BLaER1 treated with 17β-estradiol and CSF1 and Interleukin-3, amounts not matched to agents 10 nM and 100 nM (cell line): ENCODE data around the gene CLEC17A.
"Not testable (repeated sequence)": the region's sequence is repeated elsewhere in the genome, so short reads cannot be mapped to it uniquely, and the experiment has no call there.

Experiments used
- H3K27ac ChIP-seq, 11 experiments: shearing (Covaris generic); formaldehyde crosslinking; 2 replicates each; pipeline ENCODE4 v1.8.1; 2022
- H3K27me3 ChIP-seq, 11 experiments: shearing (Covaris generic); formaldehyde crosslinking; 2 replicates each; pipeline ENCODE4 v1.8.1; 2022
- H3K36me3 ChIP-seq, 11 experiments: shearing (Covaris generic); formaldehyde crosslinking; 2 replicates each; pipeline ENCODE4 v1.8.1; 2022
- H3K4me1 ChIP-seq, 10 experiments: shearing (Covaris generic); formaldehyde crosslinking; 2 replicates each; pipeline ENCODE4 v1.8.1; 2022
- H3K4me2 ChIP-seq, 11 experiments: shearing (Covaris generic); formaldehyde crosslinking; 2 replicates each; pipeline ENCODE4 v1.8.1; 2022
- H3K4me3 ChIP-seq, 10 experiments: shearing (Covaris generic); formaldehyde crosslinking; 2 replicates each; pipeline ENCODE4 v1.8.1; 2022
- H3K9ac ChIP-seq, 11 experiments: shearing (Covaris generic); formaldehyde crosslinking; 2 replicates each; pipeline ENCODE4 v1.8.1; 2022
- H3K9me3 ChIP-seq, 11 experiments: shearing (Covaris generic); formaldehyde crosslinking; replicated peaks in 1 of 11; 2 replicates each; pipeline ENCODE4 v1.8.1; 2022
- H4K20me1 ChIP-seq, 11 experiments: shearing (Covaris generic); formaldehyde crosslinking; 2 replicates each; pipeline ENCODE4 v1.8.1; 2022
- Cebpa-rat ChIP-seq, 11 experiments: shearing (Covaris generic); IDR thresholded peaks; 2 replicates each; pipeline ENCODE4 v1.8.1; 2022

Gene CLEC17A

GRCh38 chr19:14561847-14562351 is 21.0 kb upstream of the CLEC17A start:
- H3K36me3 ChIP-seq, result peaks cover 6 to 26% (median 19%) of the 10 kb centered on the region in 11 experiments; a peak in 15 of 22 replicates
- peak overlapping the region; percentile 95 to 100 (median 97) for H3K4me2 ChIP-seq
- peaks cover 86 to 96% (median 91%) of the 10 kb centered on the region in 10 experiments for H3K4me1 ChIP-seq
- no peaks in the 10 kb centered on the region for H3K9me3 ChIP-seq
- H3K27me3 ChIP-seq, result no peaks in the 10 kb centered on the region
- TF ChIP-seq Cebpa-rat (IDR thresholded peaks at IDR 0.05), result no peak
- peak overlapping the region; percentile 68 to 81 (median 78) for H3K9ac ChIP-seq
- H3K4me3 ChIP-seq, result peak overlapping the region; percentile 17 to 57 (median 44)
- peak overlapping the region; percentile 62 to 87 (median 82); a peak in 21 of 22 replicates for H3K27ac ChIP-seq
- peaks cover 14 to 87% (median 60%) of the 10 kb centered on the region in 11 experiments; a peak in 19 of 22 replicates for H4K20me1 ChIP-seq

DNA sequence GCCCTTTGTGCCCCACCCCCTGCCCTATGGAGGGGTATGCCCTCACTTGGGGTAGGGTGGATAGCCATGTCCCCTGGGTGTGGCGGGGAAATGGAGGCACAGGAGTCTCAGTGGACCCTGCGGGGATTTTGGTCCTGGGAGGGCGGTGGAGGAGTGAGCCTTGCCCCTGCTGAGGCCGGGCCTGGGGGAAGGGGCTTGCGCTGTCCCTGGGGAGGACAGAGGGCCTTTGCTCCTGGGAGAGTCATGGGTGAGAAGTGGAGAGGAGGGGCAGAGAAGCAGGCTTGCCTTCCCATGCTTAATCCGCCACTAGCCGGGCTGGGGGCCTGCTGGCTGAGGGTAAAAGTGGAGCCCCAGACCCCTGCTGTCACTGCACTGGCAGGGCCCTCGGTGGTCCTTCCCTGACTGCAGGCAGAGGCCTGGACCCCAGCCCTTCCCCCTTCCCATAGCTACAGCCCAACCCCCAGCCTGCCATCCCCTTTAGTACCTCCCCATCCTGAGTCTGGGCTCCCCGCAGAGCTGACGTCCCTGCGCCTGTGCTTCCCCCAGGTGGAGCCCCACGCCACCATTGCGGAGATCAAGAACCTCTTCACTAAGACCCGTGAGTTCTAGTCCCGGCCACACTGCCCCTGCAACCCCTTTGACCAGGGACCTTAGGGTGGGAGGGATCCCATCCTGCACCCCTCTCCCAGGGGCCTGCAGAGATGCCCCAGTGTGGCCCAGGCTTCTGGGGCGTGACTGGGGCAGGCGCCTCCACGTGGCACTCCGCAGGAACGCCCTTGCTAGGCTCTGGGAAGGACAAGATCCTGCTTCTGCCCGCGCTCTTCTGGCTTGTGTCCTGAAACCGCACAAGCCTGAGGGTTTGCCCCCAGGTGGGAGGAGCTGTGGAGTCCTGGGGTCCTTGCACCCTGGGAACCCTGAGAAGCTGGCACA is 20.0 kb upstream of the CLEC17A start:
- Histone ChIP-seq H3K4me2 (peak overlapping the region; percentile 95 to 100 (median 97)), H3K4me3 (peak overlapping the region; percentile 17 to 57 (median 44); a peak in 19 of 20 replicates), H3K27ac (peak overlapping the region; percentile 62 to 87 (median 82); a peak in 21 of 22 replicates), H3K9ac (peak overlapping the region; percentile 68 to 81 (median 78)), H3K4me1 (peaks cover 92 to 96% (median 94%) of the 10 kb centered on the region in 10 experiments), H4K20me1 (peaks cover 24 to 87% (median 68%) of the 10 kb centered on the region in 11 experiments; a peak in 19 of 22 replicates), H3K36me3 (peaks cover 11 to 37% (median 21%) of the 10 kb centered on the region in 11 experiments; a peak in 16 of 22 replicates), H3K9me3 (no peaks in the 10 kb centered on the region), H3K27me3 (no peaks in the 10 kb centered on the region)
- TF ChIP-seq Cebpa-rat (IDR thresholded peaks at IDR 0.05), result no peak

GRCh38 chr19:14563590-14563926 is 19.3 kb upstream of the CLEC17A start:
- no peaks in the 10 kb centered on the region for H3K9me3 ChIP-seq
- peak overlapping the region in 9 of 11 experiments; percentile 74 to 87 (median 82); a peak in 18 of 22 replicates for H3K27ac ChIP-seq
- peaks cover 24 to 87% (median 68%) of the 10 kb centered on the region in 11 experiments; a peak in 19 of 22 replicates for H4K20me1 ChIP-seq
- no peak for TF ChIP-seq Cebpa-rat (IDR thresholded peaks at IDR 0.05)
- H3K27me3 ChIP-seq, result no peaks in the 10 kb centered on the region
- peak overlapping the region in 3 of 10 experiments; percentile 14 to 45 (median 19); a peak in 3 of 20 replicates for H3K4me3 ChIP-seq
- peaks cover 11 to 41% (median 25%) of the 10 kb centered on the region in 11 experiments; a peak in 18 of 22 replicates for H3K36me3 ChIP-seq
- peaks cover 92 to 96% (median 95%) of the 10 kb centered on the region in 10 experiments for H3K4me1 ChIP-seq
- peak overlapping the region; percentile 95 to 100 (median 97) for H3K4me2 ChIP-seq
- peak overlapping the region in 10 of 11 experiments; percentile 68 to 81 (median 78); a peak in 17 of 22 replicates for H3K9ac ChIP-seq

DNA sequence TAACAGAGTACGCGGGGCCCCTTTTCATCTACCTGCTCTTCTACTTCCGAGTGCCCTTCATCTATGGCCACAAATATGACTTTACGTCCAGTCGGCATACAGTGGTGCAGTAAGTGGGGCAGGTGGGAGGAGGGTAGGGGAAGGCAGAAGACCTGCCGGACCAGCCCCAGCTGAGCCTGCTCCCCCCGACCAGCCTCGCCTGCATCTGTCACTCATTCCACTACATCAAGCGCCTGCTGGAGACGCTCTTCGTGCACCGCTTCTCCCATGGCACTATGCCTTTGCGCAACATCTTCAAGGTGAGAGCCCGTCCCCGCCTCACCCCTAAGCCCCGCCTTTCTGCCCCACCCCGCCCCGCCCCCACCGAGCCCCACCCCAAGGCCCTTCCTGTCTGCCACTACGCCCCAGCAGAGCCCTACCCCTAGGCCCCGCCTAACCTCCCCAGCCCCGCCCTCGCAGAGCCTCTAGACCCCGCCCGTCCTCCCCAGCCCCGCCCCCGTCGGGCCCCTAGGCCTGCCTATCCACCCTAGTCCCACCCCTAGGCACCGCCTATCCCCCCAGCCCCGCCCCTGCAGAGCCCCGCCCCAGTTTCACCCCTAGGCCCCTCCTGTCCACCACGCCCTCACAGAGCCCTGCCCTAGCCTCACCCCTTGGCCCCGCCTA is 18.8 kb upstream of the CLEC17A start:
- Histone ChIP-seq H3K4me3 (peak overlapping the region in 2 of 10 experiments; percentile 19 to 45; a peak in 3 of 20 replicates), H3K27ac (peak overlapping the region in 9 of 11 experiments; percentile 74 to 87 (median 82); a peak in 17 of 22 replicates), H3K4me2 (peak overlapping the region; percentile 95 to 100 (median 98))

DNA sequence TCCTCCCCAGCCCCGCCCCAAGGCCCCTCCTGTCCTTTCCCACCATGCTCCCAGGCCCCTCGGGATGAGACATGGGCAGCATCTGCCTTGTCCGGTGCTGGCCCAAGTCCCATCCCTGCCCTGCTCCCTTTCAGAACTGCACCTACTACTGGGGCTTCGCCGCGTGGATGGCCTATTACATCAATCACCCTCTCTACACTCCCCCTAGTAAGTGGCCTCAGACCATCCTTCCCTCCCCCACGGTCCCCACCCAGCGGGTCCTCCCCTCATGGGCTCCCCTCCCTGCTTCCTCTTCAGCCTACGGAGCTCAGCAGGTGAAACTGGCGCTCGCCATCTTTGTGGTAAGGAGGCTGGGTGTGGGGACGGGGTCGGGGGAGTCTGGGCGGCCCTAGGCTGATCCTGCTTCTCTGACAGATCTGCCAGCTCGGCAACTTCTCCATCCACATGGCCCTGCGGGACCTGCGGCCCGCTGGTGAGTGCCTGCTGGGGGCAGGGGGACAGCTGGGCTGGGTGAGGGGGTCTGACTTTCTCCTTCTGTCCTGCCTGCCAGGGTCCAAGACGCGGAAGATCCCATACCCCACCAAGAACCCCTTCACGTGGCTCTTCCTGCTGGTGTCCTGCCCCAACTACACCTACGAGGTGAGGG is 18.1 kb upstream of the CLEC17A start:
- peak overlapping the region in 10 of 11 experiments; percentile 15 to 79 (median 69); a peak in 16 of 22 replicates for H3K9ac ChIP-seq
- H3K4me1 ChIP-seq, result peaks cover 83 to 96% (median 94%) of the 10 kb centered on the region in 10 experiments
- not testable (repeated sequence) for H3K27me3 ChIP-seq, H3K9me3 ChIP-seq
- peaks cover 11 to 53% (median 30%) of the 10 kb centered on the region in 11 experiments; a peak in 18 of 22 replicates for H3K36me3 ChIP-seq
- peak overlapping the region in 9 of 11 experiments; percentile 22 to 88 (median 73); a peak in 16 of 22 replicates for H3K27ac ChIP-seq
- H4K20me1 ChIP-seq, result peaks cover 28 to 87% (median 62%) of the 10 kb centered on the region in 11 experiments; a peak in 19 of 22 replicates
- H3K4me3 ChIP-seq, result peak overlapping the region in 8 of 10 experiments; percentile 29 to 64 (median 43); a peak in 11 of 20 replicates
- H3K4me2 ChIP-seq, result peak overlapping the region; percentile 79 to 98 (median 96)

More for the DNA sequence above, 18.8 kb upstream of the CLEC17A start:
- H3K9me3 ChIP-seq, result no peaks in the 10 kb centered on the region
- H3K27me3 ChIP-seq, result no peaks in the 10 kb centered on the region
- H3K9ac ChIP-seq, result peak overlapping the region in 8 of 11 experiments; percentile 68 to 81 (median 79); a peak in 12 of 22 replicates
- TF ChIP-seq Cebpa-rat (IDR thresholded peaks at IDR 0.05), result no peak; a peak in 1 of 22 replicates
- H3K36me3 ChIP-seq, result peaks cover 11 to 46% (median 28%) of the 10 kb centered on the region in 11 experiments; a peak in 18 of 22 replicates
- peaks cover 28 to 87% (median 67%) of the 10 kb centered on the region in 11 experiments; a peak in 19 of 22 replicates for H4K20me1 ChIP-seq
- H3K4me1 ChIP-seq, result peaks cover 89 to 96% (median 95%) of the 10 kb centered on the region in 10 experiments

DNA sequence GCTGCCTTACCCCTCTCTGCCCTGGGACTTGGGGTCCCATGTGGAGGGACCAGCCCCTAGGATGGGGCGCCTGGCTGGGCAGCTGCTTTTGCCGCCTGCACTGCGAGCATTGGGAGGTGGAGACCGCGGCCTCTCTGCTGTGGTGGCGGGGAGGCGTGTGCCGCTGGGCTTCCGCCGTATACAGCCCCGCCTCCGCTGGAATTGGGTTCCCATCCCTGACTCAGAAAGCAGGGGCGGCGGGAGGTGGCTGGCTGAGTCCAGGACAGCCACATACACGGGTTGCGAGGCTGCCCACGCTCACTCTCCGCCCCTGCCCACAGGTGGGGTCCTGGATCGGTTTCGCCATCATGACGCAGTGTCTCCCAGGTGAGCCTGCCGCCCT is 17.6 kb upstream of the CLEC17A start:
- H4K20me1 ChIP-seq, result peaks cover 28 to 82% (median 58%) of the 10 kb centered on the region in 11 experiments; a peak in 19 of 22 replicates
- H3K9ac ChIP-seq, result peak overlapping the region in 10 of 11 experiments; percentile 15 to 79 (median 69); a peak in 16 of 22 replicates
- peaks cover 11 to 58% (median 30%) of the 10 kb centered on the region in 11 experiments; a peak in 18 of 22 replicates for H3K36me3 ChIP-seq
- peak overlapping the region; percentile 79 to 98 (median 96) for H3K4me2 ChIP-seq
- H3K4me1 ChIP-seq, result peaks cover 83 to 96% (median 93%) of the 10 kb centered on the region in 10 experiments
- H3K4me3 ChIP-seq, result peak overlapping the region in 8 of 10 experiments; percentile 29 to 64 (median 43); a peak in 11 of 20 replicates
- no peak for TF ChIP-seq Cebpa-rat (IDR thresholded peaks at IDR 0.05)
- no peaks in the 10 kb centered on the region for H3K9me3 ChIP-seq
- H3K27me3 ChIP-seq, result no peaks in the 10 kb centered on the region
- peak overlapping the region in 9 of 11 experiments; percentile 22 to 88 (median 73); a peak in 17 of 22 replicates for H3K27ac ChIP-seq
